GM10266 (cell line): ENCODE measurements around the gene PRR5L.

ENCODE experiments used
- DNase-seq: peaks from one replicate; pipeline ENCODE4 v3.0.0; 2012; ENCODE audit errors: extremely low spot score
- CTCF ChIP-seq: IDR thresholded peaks from 2 replicates; pipeline ENCODE4 v1.5.1; 2012; ENCODE audit warnings: mild to moderate bottlenecking, low read depth; ENCODE audit not compliant: control insufficient read depth, insufficient read depth; ENCODE audit errors: missing control alignments

The PRR5L gene

GRCh38 chr11:36388951-36389350 lies 92.9 kb downstream of the PRR5L start:
- no peak for TF ChIP-seq CTCF
- DNase-seq: no peak

GRCh38 chr11:36389811-36390210 lies 93.7 kb downstream of the PRR5L start:
- DNase-seq: no peak
- TF ChIP-seq CTCF: no peak

GRCh38 chr11:36390963-36391471 lies 94.9 kb downstream of the PRR5L start:
- no peak for DNase-seq
- TF ChIP-seq CTCF: no peak

- TF ChIP-seq CTCF: no peak
Observed at GRCh38 chr11:36392196-36392595, 96.1 kb downstream of the PRR5L start.

GRCh38 chr11:36394056-36394455 lies 98.0 kb downstream of the PRR5L start:
- TF ChIP-seq CTCF: no peak
- no peak for DNase-seq

More at GRCh38 chr11:36392196-36392595, 96.1 kb downstream of the PRR5L start:
- DNase-seq: no peak

GRCh38 chr11:36394926-36395325 lies 98.8 kb downstream of the PRR5L start:
- TF ChIP-seq CTCF: no peak
- no peak for DNase-seq

GRCh38 chr11:36395978-36396736 lies 100.1 kb downstream of the PRR5L start:
- DNase-seq: no peak
- no peak for TF ChIP-seq CTCF
